H1 (cell line): ENCODE data around the gene MAP4K1. TPM values are rescaled to one million over a fixed set of nuclear protein-coding genes. Genes with fewer than 3 reads are reported as not detected.
A peak's percentile ranks its signal among the peaks of the same experiment; 100 is the strongest.

Source experiments
- CTCF ChIA-PET: fragments of 300-600 bp; sonication (Branson Sonifier 250); formaldehyde crosslinking; loops from one replicate; lab custom pipeline; 2021; ENCODE audit not compliant: partially characterized antibody; lab: Charles Lee
- POLR2A ChIA-PET: fragments of 300-600 bp; sonication (Branson Sonifier 250); formaldehyde crosslinking; loops from one replicate; lab custom pipeline; 2021; ENCODE audit warnings: inconsistent platforms; ENCODE audit not compliant: partially characterized antibody; lab: Charles Lee
- DNase-seq, 2 experiments: peaks; one replicate each; pipeline versions ENCODE4 v3.0.0 to v3.0.0-alpha.2; 2010 to 2022; ENCODE audit warnings: low spot score in 2 of 2, low read depth in 1 of 2, mixed read lengths in 1 of 2
- FAIRE-seq: peaks from 2 replicates; lab custom pipeline; 2011; peaks lifted over from hg19 to GRCh38; lab: Jason Lieb, UNC
- H2AFZ ChIP-seq: 2 replicates; pipeline ENCODE4 v1.8.1; 2012; ENCODE audit warnings: low read length, inconsistent platforms
- H2AK5ac ChIP-seq: 2 replicates; pipeline ENCODE4 v1.6.1; 2013; ENCODE audit warnings: low read depth, low read length
- H2BK120ac ChIP-seq: replicated peaks from 2 replicates; pipeline ENCODE3; 2013; ENCODE audit warnings: low read depth, low read length, inconsistent platforms
- H2BK12ac ChIP-seq: 2 replicates; pipeline ENCODE4 v1.6.1; 2013; ENCODE audit warnings: low read depth, low read length
- H2BK15ac ChIP-seq: 2 replicates; pipeline ENCODE4 v1.6.1; 2013; ENCODE audit warnings: low read length
- H2BK20ac ChIP-seq: 2 replicates; pipeline ENCODE4 v1.6.1; 2013; ENCODE audit warnings: low read length
- H2BK5ac ChIP-seq: 2 replicates; pipeline ENCODE4 v1.6.1; 2013; ENCODE audit warnings: low read depth, low read length
- H3K14ac ChIP-seq: 2 replicates; pipeline ENCODE4 v1.6.1; 2013; ENCODE audit warnings: inconsistent platforms; ENCODE audit not compliant: insufficient read length
- H3K18ac ChIP-seq: 2 replicates; pipeline ENCODE4 v1.6.1; 2013; ENCODE audit warnings: low read length; ENCODE audit errors: extremely low read depth
- H3K23ac ChIP-seq: 2 replicates; pipeline ENCODE4 v1.6.1; 2013; ENCODE audit warnings: inconsistent platforms; ENCODE audit not compliant: insufficient read length
- H3K23me2 ChIP-seq: 2 replicates; pipeline ENCODE4 v1.6.1; 2013; ENCODE audit warnings: low read depth, low read length
- H3K27ac ChIP-seq: 2 replicates; pipeline ENCODE4 v1.6.1; 2011; ENCODE audit warnings: low read depth, low read length, inconsistent platforms
- H3K27me3 ChIP-seq, 4 experiments: replicated peaks in 1 of 4; 1 replicate in 1 of 4; 2 replicates in 3 of 4; pipeline versions ENCODE4 v1.6.1 to v1.8.1; 2011 to 2013; ENCODE audit warnings: low read length in 3 of 4, mild to moderate bottlenecking in 3 of 4, inconsistent platforms in 2 of 4, mixed read lengths in 2 of 4, moderate library complexity in 1 of 4; ENCODE audit not compliant: control insufficient read depth in 3 of 4, insufficient read depth in 3 of 4; ENCODE audit errors: extremely low read depth in 1 of 4
- H3K36me3 ChIP-seq, 4 experiments: 2 replicates each; pipeline versions ENCODE4 v1.6.1 to v1.8.1; 2011 to 2013; ENCODE audit warnings: mild to moderate bottlenecking in 4 of 4, low read length in 3 of 4, moderate library complexity in 2 of 4, control low read depth in 1 of 4, inconsistent platforms in 1 of 4; ENCODE audit not compliant: insufficient read depth in 4 of 4, control insufficient read depth in 2 of 4
- H3K4ac ChIP-seq: replicated peaks from 2 replicates; pipeline ENCODE3; 2013; ENCODE audit warnings: low read length, low read depth, mixed read lengths, inconsistent platforms; ENCODE audit not compliant: insufficient read length
- H3K4me1 ChIP-seq, 4 experiments: replicated peaks in 1 of 4; 1 replicate in 1 of 4; 2 replicates in 3 of 4; pipeline versions ENCODE4 v1.6.1 to v1.8.1; 2011 to 2013; ENCODE audit warnings: low read length in 3 of 4, inconsistent platforms in 2 of 4, mixed read lengths in 1 of 4; ENCODE audit not compliant: insufficient read depth in 4 of 4, control insufficient read depth in 3 of 4
- H3K4me2 ChIP-seq, 2 experiments: 2 replicates each; pipeline versions ENCODE4 v1.6.1 to v1.8.1; 2011 to 2013; ENCODE audit warnings: low read depth in 2 of 2, low read length in 2 of 2, control low read depth in 1 of 2, inconsistent platforms in 1 of 2, mild to moderate bottlenecking in 1 of 2; ENCODE audit not compliant: insufficient read depth in 1 of 2
- H3K4me3 ChIP-seq, 4 experiments: fragments of 200-600, 300-600 bp in 1 of 4; sonication (generic), shearing (Covaris generic), sonication (Bioruptor Twin) in 1 of 4; 2 replicates each; pipeline versions ENCODE4 v1.5.1 to v1.8.1; 2011 to 2016; ENCODE audit warnings: low read length in 4 of 4, low read depth in 3 of 4, control low read depth in 2 of 4, inconsistent platforms in 2 of 4, mild to moderate bottlenecking in 2 of 4, mixed read lengths in 1 of 4, moderate library complexity in 1 of 4; ENCODE audit not compliant: insufficient read depth in 2 of 4; ENCODE audit errors: extremely low read depth in 1 of 4
- H3K56ac ChIP-seq: replicated peaks from 2 replicates; pipeline ENCODE3; 2013; ENCODE audit warnings: low read depth, mild to moderate bottlenecking, mixed read lengths, low read length, inconsistent platforms; ENCODE audit not compliant: insufficient read length
- H3K79me1 ChIP-seq: 2 replicates; pipeline ENCODE4 v1.6.1; 2013; ENCODE audit warnings: low read depth, low read length, control low read depth
- H3K79me2 ChIP-seq, 2 experiments: 2 replicates each; pipeline versions ENCODE4 v1.6.1 to v1.8.1; 2012 to 2013; ENCODE audit warnings: low read length in 2 of 2, mild to moderate bottlenecking in 2 of 2, inconsistent platforms in 1 of 2; ENCODE audit not compliant: insufficient read depth in 2 of 2, control insufficient read depth in 1 of 2
- H3K9ac ChIP-seq, 4 experiments: replicated peaks in 1 of 4; 1 replicate in 1 of 4; 2 replicates in 3 of 4; pipeline versions ENCODE4 v1.6.1 to v1.8.1; 2011 to 2013; ENCODE audit warnings: low read depth in 3 of 4, low read length in 3 of 4, control low read depth in 2 of 4, mild to moderate bottlenecking in 2 of 4, moderate library complexity in 2 of 4, inconsistent platforms in 1 of 4; ENCODE audit errors: extremely low read depth in 1 of 4
- H3K9me3 ChIP-seq, 2 experiments: 2 replicates each; pipeline versions ENCODE4 v1.6.1 to v1.8.1; 2012 to 2013; ENCODE audit warnings: mild to moderate bottlenecking in 2 of 2, moderate library complexity in 2 of 2, control low read depth in 1 of 2, inconsistent platforms in 1 of 2, low read depth in 1 of 2, low read length in 1 of 2, mixed read lengths in 1 of 2; ENCODE audit not compliant: insufficient read depth in 2 of 2
- H4K20me1 ChIP-seq, 2 experiments: replicated peaks in 1 of 2; 2 replicates each; pipeline versions ENCODE3 to v1.8.1; 2011 to 2013; ENCODE audit warnings: inconsistent platforms in 2 of 2, low read length in 2 of 2, mild to moderate bottlenecking in 1 of 2; ENCODE audit not compliant: insufficient read depth in 2 of 2, control insufficient read depth in 1 of 2
- H4K5ac ChIP-seq: 2 replicates; pipeline ENCODE4 v1.6.1; 2013; ENCODE audit warnings: low read length, low read depth, mixed read lengths, inconsistent platforms; ENCODE audit not compliant: insufficient read length
- H4K8ac ChIP-seq: 2 replicates; pipeline ENCODE4 v1.8.0; 2013; ENCODE audit warnings: mild to moderate bottlenecking, moderate library complexity, low read length, inconsistent platforms; ENCODE audit not compliant: insufficient read depth; ENCODE audit errors: extremely low read depth
- H4K91ac ChIP-seq: replicated peaks from 2 replicates; pipeline ENCODE3; 2013; ENCODE audit warnings: low read length, mixed read lengths, inconsistent platforms; ENCODE audit not compliant: insufficient read length
- BACH1 ChIP-seq: IDR thresholded peaks from 2 replicates; pipeline ENCODE4 v1.6.1; 2012; ENCODE audit warnings: low read length, improper control_type of control experiment
- CTCF ChIP-seq, 3 experiments: IDR thresholded peaks; 1 replicate in 2 of 3; 2 replicates in 1 of 3; pipeline versions ENCODE4 v1.5.1 to v1.6.1; 2011; ENCODE audit warnings: low read length in 3 of 3, mild to moderate bottlenecking in 3 of 3, inconsistent platforms in 2 of 3, low read depth in 1 of 3, moderate library complexity in 1 of 3; ENCODE audit not compliant: insufficient read depth in 1 of 3; ENCODE audit errors: control extremely low read depth in 1 of 3
- EGR1 ChIP-seq: IDR thresholded peaks from 2 replicates; pipeline ENCODE4 v1.6.1; 2011; ENCODE audit warnings: low read depth, low read length, borderline replicate concordance
- HDAC6 ChIP-seq: IDR thresholded peaks from one replicate; pipeline ENCODE4 v1.7.1; 2012; ENCODE audit warnings: low read depth, mild to moderate bottlenecking, inconsistent platforms, low read length, moderate library complexity
- JUN ChIP-seq: IDR thresholded peaks from 2 replicates; pipeline ENCODE4 v1.6.1; 2011; ENCODE audit warnings: low read depth, mild to moderate bottlenecking, improper control_type of control experiment, low read length
- SAP30 ChIP-seq: fragments of 300-600 bp; sonication (generic); IDR thresholded peaks from 2 replicates; pipeline ENCODE4 v1.7.1; 2012; ENCODE audit warnings: low read length, moderate library complexity, mild to moderate bottlenecking, inconsistent platforms; ENCODE audit not compliant: insufficient read depth, insufficient replicate concordance
- SIRT6 ChIP-seq: IDR thresholded peaks from one replicate; pipeline ENCODE4 v1.7.1; 2012; ENCODE audit warnings: low read length, inconsistent platforms
- SP2 ChIP-seq: IDR thresholded peaks from 2 replicates; pipeline ENCODE4 v1.6.1; 2012; ENCODE audit warnings: mild to moderate bottlenecking, low read length, inconsistent platforms
- TAF1 ChIP-seq: IDR thresholded peaks from 2 replicates; pipeline ENCODE4 v1.6.1; 2011; ENCODE audit warnings: mild to moderate bottlenecking, low read depth, low read length
- whole genome bisulfite sequencing, 2 experiments: shearing (Covaris generic) in 1 of 2; methylation state at CpG; one replicate each; pipeline versions ENCODE4 v1.1.6 to v1.1.7; 2013 to 2015; ENCODE audit warnings: low lambda C conversion rate in 2 of 2, mixed read lengths in 2 of 2, inconsistent platforms in 1 of 2, low coverage in 1 of 2, missing lambda C conversion rate in 1 of 2; ENCODE audit not compliant: insufficient replicate concordance in 2 of 2, insufficient coverage in 1 of 2, insufficient read length in 1 of 2; ENCODE audit errors: extremely low coverage in 1 of 2, missing lambda C conversion rate in 1 of 2; 5-methylcytosine and 5-hydroxymethylcytosine counted together
- polyA plus RNA-seq, 7 experiments: library from polyadenylated mRNA; depleted of rRNA in 3 of 7; stranded (reverse) in 5 of 7; unstranded in 2 of 7; fragments of >200 nt in 5 of 7; fragments of 200-250 nt in 2 of 7; gene quantifications; 1 replicate in 5 of 7; 2 replicates in 1 of 7; 4 replicates in 1 of 7; pipeline versions ENCODE4 v1.2.1 to v1.2.3, GENCODE V29; 2011 to 2013; ENCODE audit warnings: missing spikeins in 2 of 7, mixed read lengths in 2 of 7
- total RNA-seq: library from RNA; stranded (reverse); fragmentation: NEBNext Ultra II Directional; extraction: Animal tissue kit (Norgen Biotek cat#: 25700); gene quantifications from 2 replicates; pipeline ENCODE4 v1.2.1, GENCODE V29; 2021

MAP4K1 gene
- total and polyA plus RNA-seq, 2 of the 8 experiments (the other 6 are each of a cell fraction or from before 2014, with no cell fraction given), result 9.0 to 10.4 TPM

DNA sequence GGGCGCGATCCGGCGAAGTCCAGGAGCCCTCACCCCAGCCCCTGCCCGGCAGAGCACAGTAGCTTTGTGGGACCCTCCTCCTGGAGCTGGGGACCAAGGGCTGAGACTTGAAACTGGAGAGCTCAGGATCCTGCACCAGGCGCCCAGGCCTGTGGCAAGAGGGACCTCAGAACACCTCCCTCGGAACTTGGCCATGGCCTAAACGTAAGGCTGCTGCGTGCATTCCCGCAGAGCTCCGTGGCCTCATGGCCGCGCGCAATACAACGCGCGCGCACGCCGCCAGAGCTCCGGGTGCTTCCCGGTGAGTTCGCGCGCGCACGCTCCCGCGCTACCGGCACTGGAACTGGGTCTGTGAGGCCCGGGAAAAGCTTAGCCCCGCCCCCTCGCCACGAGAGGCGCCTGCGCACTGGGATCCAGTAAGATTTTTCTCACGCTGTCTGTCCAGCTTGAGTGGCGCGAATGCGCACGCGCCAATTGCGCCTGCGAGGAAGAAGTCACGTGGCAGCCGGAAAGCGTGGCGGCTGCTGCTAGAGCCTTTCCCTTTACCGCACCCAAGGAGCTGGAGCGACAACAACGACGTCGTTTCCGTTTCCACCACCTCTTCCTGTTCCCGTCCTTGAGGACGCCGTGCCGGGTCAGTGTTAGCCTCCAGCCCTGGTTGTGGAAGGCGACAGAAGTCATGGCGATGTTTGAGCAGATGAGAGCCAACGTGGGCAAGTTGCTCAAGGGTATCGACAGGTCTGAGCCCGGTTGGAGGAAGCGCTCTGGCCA is 1.0 kb upstream of the MAP4K1 start, which contains the start of gene EIF3K:
EIF3K (plus strand) TSS at position 599 of the 771 bp plus-strand sequence; CDS start at position 680, 81 bp downstream.
- Histone ChIP-seq H2BK20ac (no peak within 1 kb of the TSS), H3K79me2 (peaks cover 0 to 15% of the 10 kb centered on the region in 2 experiments; a peak in 2 of 4 replicates), H4K20me1 (peaks cover 0 to 4% of the 10 kb centered on the region in 2 experiments), H4K5ac (peak within 1 kb of the TSS; percentile 84), H2BK5ac (peak within 1 kb of the TSS; percentile 82), H2BK12ac (peak within 1 kb of the TSS; percentile 51; the same call in 1 of the 2 replicates), H2BK120ac (peak within 1 kb of the TSS; percentile 36), H2BK15ac (peak within 1 kb of the TSS; percentile 83), H3K18ac (peak within 1 kb of the TSS; percentile 76), H3K9me3 (no peaks in the 10 kb centered on the region), H3K4me2 (peak within 1 kb of the TSS; percentile 81 to 92), H4K8ac (peak within 1 kb of the TSS; percentile 94; the same call in 1 of the 2 replicates), H4K91ac (peak within 1 kb of the TSS; percentile 96), H3K36me3 (peaks cover 7 to 27% (median 19%) of the 10 kb centered on the region in 4 experiments), H3K56ac (peak within 1 kb of the TSS; percentile 33), H3K14ac (no peak within 1 kb of the TSS), H3K4me3 (peak within 1 kb of the TSS; percentile 87 to 99 (median 92)), H3K27me3 (no peaks in the 10 kb centered on the region), H3K79me1 (peaks cover 7% of the 10 kb centered on the region), H3K4me1 (peaks cover 4 to 14% (median 11%) of the 10 kb centered on the region in 4 experiments), H3K9ac (peak within 1 kb of the TSS; percentile 85 to 92 (median 88)), H3K4ac (peak within 1 kb of the TSS; percentile 89), H2AFZ (peak within 1 kb of the TSS; percentile 95; the same call in 1 of the 2 replicates), H3K27ac (peak within 1 kb of the TSS; percentile 78), H3K23me2 (peaks cover 2% of the 10 kb centered on the region), H2AK5ac (peak within 1 kb of the TSS; percentile 72; the same call in 1 of the 2 replicates), H3K23ac (no peak within 1 kb of the TSS)
- DNase-seq (peak; percentile 99 to 100), FAIRE-seq (peak; percentile 72)
- 6% methylated on average over 64 of the region's 64 CpGs; no CpG with 5 or more reads in 1 of the 2 experiments for WGBS, 2 experiments
- ChIA-PET POLR2A (interaction anchor here (0.5 to 2.6 kb wide), 14 partner anchors 10 to 230 kb away, joined by 3 to 12 read pairs (median 4); no protein-coding TSS in a partner anchor), CTCF (interaction anchor here (0.6 to 5.9 kb wide), 10 partner anchors 9 to 300 kb away, joined by 3 to 27 read pairs (median 4); partner anchors contain the start of gene FAM98C)
- TF ChIP-seq JUN, result no peak
- TF ChIP-seq SP2, result no peak
- TF ChIP-seq EGR1, result no peak
- TF ChIP-seq SAP30, result peak; percentile 96
- peak; percentile 75 for TF ChIP-seq TAF1
- no peak for TF ChIP-seq SIRT6
- TF ChIP-seq BACH1, result peak; percentile 60; the same call in 1 of the 2 replicates
- 0 out of 4 replicates have a peak, but pooled peaks of 1 of the 3 experiments have one; percentile 1 for TF ChIP-seq CTCF (IDR thresholded peaks at IDR 0.05; ENCODE audit: control extremely low read depth in 1 of 3, insufficient read depth in 1 of 3, low read depth in 1 of 3, low read length in 3 of 3)
- TF ChIP-seq HDAC6, result no peak
